Keratinocyte (primary cell): ENCODE results near the gene COL8A1.

Experiments used
- EZH2 ChIP-seq: IDR thresholded peaks from one replicate; pipeline ENCODE4 v1.6.1; 2012; ENCODE audit warnings: inconsistent platforms, mild to moderate bottlenecking, low read length, moderate library complexity
- TF ChIP-seq, protein P1 (sequence below), 3 experiments: IDR thresholded peaks in 1 of 3; conservative IDR thresholded peaks in 1 of 3; optimal IDR thresholded peaks in 1 of 3; 2 replicates in 2 of 3; 3 replicates in 1 of 3; pipeline versions ENCODE3 to v1.5.1; 2011; ENCODE audit warnings: low read length in 3 of 3, mild to moderate bottlenecking in 3 of 3, moderate library complexity in 2 of 3, control low read depth in 1 of 3, inconsistent platforms in 1 of 3; ENCODE audit not compliant: insufficient read depth in 2 of 3; ENCODE audit errors: extremely low read depth in 1 of 3

GRCh38 chr3:99641982-99642381, 3.6 kb downstream of the COL8A1 start:
- no peak for TF ChIP-seq EZH2
- TF ChIP-seq, protein P1, sequence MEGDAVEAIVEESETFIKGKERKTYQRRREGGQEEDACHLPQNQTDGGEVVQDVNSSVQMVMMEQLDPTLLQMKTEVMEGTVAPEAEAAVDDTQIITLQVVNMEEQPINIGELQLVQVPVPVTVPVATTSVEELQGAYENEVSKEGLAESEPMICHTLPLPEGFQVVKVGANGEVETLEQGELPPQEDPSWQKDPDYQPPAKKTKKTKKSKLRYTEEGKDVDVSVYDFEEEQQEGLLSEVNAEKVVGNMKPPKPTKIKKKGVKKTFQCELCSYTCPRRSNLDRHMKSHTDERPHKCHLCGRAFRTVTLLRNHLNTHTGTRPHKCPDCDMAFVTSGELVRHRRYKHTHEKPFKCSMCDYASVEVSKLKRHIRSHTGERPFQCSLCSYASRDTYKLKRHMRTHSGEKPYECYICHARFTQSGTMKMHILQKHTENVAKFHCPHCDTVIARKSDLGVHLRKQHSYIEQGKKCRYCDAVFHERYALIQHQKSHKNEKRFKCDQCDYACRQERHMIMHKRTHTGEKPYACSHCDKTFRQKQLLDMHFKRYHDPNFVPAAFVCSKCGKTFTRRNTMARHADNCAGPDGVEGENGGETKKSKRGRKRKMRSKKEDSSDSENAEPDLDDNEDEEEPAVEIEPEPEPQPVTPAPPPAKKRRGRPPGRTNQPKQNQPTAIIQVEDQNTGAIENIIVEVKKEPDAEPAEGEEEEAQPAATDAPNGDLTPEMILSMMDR (optimal IDR thresholded peaks at IDR 0.05 in 1 of 3, IDR thresholded peaks at IDR 0.05 in 1 of 3, conservative IDR thresholded peaks at IDR 0.05 in 1 of 3; ENCODE audit: extremely low read depth in 1 of 3, insufficient read depth in 2 of 3, low read length in 3 of 3): no peak
